HG03097 (cell line): ENCODE results near the gene APOL3.
"Not testable (repeated sequence)": the region's sequence is repeated elsewhere in the genome, so short reads cannot be mapped to it uniquely, and the experiment has no call there.

Experiments
- ATAC-seq: cut with Tn5 transposase; IDR thresholded peaks from one replicate; pipeline ENCODE4 v1.9.1; 2021; ENCODE audit not compliant: unreplicated experiment, low FRiP score

Gene APOL3

DNA sequence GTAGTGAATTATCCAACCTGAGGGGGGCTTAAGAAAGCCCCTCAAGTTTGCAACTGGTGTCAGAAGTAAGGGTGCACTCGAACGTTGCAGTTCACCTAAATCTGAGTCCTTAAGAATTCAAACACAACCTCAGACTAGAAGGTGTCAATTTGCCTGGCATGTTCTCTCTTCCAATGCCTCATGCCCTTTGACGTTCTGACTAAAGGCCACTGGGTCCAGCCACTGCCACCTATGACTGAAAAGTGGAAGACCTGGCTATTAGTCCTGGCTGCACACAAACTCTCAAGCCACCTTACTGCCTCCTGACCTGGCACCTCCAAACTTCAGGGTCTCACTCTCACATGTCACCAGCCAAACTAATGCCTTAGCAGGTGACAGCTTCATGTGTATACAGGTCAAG lies 33.0 kb upstream of the APOL3 start:
- ATAC-seq = no peak

DNA sequence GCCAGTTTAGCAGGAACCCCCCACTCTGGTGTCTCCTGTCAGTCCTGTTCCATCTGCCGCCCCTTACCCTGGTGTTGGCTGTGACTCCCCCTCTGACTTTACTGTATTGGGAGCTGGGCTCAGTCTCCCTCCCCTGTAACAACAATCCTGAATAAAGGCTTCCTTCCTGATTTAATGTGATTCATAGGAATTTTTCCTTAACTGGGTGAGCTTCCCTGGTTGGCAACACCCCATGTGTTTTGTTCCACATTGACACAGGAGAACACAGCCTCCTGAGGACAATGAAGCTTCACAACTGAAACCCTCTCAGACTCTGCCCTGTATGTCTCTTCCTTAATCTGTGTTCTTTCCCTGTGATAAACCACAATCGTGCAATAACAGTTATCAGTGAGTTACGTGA lies 32.6 kb upstream of the APOL3 start:
- no peak for ATAC-seq

DNA sequence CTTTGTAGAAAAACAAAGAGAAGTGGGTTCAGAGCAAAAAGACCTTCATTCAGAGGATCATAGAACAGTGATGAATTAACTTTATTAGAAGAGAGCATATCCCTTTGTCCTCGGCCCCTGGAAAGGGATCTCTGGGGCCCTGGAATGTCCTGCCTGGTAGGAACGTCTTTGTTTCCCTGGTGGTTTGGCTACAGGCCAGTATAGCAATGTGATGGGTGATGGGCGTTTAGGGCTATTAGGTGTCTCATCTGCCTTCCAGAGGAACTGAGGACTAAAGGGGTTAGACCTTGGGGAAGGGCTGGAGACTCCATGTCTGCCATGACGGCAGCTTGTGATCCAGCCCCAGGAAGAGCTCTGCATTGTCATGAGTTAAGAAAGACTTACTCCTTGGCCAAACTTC lies 32.0 kb upstream of the APOL3 start:
- ATAC-seq = no peak

DNA sequence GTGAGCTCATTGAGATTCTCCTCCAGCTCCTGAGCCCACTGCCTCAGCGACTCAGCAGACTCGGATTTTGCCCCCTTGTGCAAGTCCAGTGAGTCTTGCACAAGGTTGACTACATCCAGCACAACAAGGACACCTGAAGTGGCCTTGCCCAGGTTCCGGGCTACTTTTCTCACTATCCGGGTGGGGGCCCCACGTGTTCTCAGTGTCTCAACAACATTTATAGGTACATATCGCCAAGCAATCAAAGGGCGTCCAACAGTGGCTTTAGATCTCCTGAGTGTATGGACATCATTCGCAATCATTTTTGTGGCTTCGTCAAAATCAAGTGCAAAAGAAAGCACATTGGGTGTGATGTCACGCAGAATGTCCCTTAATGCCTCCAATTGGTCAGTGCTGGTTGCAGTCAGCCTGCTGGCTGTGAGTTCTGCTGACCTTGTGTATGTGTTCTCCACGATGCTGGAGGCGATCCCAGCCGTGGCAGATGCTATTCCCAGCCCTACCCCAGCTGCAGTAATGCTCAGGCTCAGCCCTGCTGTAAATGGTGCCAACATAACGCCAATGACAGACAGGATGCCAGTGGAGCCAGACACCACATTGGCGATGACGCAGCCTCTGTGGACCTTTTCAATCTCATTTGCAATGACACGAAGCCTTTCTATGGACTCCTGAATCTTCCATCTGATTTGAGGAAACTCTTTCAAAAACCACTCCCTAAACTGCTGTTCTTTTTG lies 30.7 kb upstream of the APOL3 start:
- no peak for ATAC-seq

DNA sequence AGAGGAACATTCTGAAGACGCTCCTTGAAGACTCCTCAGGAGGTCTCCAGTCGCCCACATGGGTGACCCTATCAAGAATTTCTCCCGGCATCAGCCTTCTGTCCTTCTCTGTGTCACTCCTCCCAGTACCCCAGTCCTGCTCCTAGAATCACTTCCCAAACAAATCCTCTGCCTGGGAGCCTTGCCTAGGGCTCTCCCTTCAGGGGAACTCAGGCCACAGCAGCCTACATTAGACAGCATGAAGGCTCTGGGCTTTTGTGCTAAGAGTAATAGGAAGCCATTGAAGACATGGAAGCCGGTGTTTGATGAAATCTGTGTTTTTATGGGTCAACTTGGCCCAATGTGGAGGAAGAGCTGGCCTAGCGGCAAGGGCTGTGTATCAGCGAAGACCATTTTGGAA lies 27.3 kb upstream of the APOL3 start:
- ATAC-seq = not testable (repeated sequence)

DNA sequence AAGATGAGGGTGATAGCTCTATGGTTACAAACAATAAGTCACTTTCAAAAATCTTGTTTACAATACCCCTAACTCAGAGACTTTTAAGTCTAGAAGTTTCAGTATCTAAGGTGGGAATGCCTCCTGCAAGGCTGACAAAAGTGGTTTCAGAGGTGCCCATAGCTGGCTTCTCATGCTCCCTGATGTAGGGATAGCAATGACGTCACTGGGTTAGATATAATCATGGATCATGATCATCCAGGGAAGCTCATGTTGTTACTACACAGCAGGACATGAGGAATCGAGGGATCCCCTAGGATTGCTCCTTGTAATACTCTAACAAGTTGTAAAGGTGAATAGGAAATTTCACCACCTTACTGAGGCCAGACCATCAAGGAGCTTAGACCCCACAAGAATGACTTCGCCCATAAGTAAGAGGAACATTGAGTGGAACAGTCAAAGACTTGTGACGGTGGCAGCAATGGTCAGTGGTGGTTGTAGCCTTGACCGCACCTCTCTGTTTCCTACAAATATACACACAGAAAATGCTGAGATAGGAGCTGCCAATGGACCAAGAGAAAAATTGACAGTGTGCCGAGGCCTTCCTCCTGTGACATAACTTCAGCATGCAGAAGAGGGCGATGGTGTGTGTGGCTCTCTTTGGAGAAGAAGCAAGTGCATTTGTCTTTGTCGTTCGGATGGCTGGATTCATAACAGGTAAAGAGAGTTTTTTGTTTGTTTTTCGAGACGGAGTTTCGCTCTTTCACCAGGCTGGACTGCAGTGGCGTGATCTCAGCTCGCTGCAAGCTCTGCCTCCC lies 25.5 kb upstream of the APOL3 start:
- ATAC-seq = no peak

DNA sequence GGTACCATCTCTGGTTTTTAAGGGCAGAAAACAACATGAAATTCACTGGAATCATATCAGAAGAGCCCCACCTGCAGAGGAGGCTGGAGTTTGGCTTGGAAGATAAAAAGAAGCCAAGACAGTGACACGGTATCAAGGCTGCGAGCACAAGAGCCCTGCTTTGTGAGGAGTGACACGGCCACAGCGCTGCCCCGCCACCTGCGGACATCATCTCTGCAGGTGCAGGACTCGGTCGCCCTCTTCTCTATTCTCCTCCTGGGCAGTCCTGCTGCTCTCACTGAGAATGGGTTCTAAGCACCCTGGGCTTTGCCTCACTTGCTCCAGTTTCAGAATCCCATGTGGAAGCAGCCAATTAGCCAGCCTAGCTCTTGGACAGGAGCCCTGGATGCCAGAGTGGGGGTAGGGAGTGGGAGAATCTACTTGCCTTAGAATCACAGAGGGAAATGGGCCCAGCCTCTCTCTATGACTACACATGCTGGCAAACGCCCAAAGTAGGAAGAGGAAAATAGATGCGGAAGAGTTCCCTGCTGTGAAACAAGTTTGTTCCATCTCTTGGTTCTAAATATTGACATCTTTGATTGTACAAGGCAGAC lies 24.0 kb upstream of the APOL3 start:
- ATAC-seq = no peak

DNA sequence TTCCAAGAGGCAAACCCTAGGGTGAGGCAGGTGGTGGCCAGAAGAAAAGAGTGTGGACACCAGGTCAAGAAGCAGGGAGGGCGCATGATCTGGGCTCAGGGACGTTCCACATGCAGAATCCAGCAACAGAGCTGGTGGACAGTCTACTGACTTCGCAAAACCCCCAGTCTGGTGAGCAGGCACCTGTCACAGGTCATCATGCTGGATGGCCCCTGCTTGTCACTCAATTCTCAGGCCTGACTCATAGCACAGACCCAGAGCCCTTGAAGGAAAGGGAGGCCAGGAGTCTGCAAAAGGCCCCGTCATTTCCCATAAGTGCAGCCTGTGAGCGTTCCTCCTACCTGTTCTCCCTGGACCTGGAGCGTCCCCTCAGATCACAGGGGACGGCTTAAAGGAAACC lies 22.9 kb upstream of the APOL3 start:
- ATAC-seq = no peak

DNA sequence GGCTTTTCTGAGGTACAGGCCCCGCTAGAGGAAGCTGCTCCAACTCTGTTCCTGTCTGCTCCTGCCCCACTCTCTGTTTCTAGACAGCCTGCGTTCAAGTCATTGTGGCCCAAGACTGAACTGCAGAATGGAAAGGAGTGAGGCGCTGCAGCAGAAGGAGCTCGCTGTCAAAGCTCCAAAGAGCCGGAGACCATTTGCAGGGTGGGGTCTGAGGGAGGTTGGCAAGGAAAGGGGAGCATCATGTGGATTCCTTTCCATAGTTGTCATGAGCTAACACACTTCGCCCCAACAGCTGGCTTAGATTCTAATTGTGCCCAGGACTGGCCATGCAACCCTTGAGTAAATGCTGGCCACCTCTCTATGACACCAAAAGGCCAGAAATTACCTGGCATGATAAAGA lies 22.3 kb upstream of the APOL3 start:
- no peak for ATAC-seq

DNA sequence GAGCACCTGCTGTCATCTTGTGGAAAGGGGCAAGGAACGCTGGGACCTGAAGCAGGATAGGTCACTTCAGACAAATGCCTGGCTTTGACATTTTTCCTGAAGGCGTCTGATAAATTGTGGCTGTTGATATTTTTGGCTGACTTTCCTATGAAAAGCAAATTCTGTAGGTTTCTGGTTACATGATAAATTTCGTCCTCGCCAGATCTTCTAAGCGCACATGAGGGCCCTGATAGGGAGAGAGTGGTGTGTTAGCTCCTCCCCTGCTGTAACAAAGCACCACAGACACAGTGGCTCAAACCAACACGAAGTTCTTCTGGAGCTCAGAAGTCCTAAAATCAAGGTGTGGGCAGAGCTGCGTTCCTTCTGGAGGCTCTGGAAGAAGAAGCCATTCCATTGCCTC lies 21.5 kb upstream of the APOL3 start:
- no peak for ATAC-seq

DNA sequence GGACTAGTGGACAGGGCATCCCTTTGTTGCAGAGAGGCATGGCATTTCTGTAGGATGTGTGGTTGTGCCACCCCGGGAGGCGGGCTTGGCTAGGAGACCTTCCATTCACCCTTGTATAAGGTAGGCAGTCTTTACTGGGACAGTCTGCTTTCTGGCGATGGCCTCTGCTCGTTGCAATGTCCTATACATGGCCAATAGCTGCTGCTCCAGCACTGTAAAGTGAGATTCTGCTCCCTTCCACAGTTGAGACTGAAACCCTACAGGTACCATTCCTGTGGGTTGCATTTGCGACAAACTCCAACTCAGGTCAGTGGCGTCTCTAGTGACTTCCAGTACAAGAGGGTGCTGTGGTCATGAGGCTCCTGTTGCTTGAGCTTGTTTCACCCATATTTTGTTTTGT lies 20.4 kb upstream of the APOL3 start:
- no peak for ATAC-seq

DNA sequence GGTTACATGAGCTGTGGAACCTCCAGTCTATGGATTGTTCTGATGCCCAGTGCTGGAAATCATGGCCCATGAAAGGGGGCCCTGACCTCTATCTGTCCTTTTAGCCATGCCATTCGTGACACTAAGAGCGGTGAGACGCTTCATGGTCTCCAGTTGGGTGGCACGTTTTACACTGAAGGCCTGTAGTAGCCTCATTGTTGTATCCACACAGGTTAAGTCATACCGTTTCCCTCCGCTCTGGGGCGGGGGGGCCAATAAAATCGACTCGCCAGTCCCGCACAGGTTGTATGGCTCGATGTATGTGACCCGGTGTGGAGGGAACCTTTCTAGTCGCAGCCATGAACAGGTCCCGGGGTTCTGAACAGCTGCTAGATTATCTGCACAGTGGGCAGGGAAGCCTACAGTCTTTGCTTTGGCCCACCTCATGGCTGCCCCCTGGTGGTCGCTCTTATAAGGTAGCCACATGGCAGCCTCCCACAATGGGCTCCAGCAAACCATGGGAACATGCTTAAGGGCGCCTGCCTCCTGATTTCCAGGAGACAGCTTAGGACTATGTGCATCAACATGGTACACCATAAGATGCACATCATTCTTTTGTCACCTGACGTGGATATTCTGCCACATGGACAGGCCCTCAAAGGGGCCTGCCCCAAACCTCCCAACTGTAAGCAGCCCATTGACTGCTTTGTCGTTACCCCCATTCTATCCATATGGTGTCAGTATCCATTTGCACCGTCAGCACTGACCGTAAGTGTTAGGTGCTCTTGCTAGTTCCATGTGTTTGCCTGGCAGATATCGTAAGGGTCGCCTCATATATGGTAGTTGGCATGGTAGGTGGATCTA lies 19.7 kb upstream of the APOL3 start:
- no peak for ATAC-seq

DNA sequence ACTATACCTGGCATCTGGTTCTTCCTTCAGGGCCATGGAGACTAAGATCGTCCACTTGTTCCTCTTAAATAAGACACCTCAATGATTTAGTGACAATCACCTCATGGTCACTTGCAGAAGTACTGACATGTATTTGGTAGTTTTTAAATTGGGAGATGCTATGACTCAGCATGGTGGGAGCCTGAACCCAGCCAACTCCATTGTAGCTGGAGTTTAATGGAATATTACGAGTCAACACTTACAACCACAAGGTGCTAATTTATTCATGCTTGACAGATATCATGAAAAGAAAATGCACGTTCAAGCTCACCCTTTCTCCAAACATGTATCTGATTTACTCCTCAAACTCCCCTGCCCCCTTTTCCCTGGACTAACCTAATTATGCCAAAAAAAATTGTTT lies 16.6 kb upstream of the APOL3 start:
- ATAC-seq = no peak

DNA sequence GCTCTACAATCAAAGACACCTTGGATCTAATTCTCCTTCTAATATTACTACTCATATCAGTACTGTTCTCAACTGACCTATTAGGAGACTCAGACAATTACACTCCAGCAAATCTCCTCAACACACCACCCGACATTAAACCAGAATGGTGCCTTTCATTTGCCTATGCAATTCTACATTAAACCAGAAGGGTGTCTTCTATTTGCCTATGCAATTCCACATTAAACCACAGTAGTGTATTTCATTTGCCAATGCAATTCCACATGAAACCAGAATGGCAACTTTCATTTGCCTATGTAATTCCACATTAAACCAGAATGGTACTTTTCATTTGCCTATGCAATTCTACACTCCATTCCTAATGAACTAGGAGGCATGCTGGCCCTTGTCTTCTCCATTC lies 15.3 kb upstream of the APOL3 start:
- ATAC-seq = no peak

DNA sequence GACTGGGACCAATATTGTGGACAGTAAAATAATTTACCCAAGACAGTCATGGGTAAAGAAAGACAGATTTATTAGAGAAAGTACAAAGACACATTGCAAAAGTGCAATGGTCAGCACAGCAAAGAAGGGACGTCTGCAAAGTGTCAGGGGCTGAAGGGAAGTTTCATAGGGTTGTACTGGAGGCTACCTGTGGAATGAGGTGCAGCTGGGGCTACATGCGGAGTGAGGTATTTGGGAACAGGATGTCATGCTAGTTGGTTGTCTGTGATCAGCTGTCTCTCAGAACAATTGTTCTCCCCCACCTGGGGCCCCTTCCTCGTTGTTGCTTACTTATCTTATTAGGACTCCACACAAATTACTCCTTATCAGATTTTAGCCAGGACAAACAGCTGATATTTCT lies 11.4 kb upstream of the APOL3 start:
- ATAC-seq = no peak

DNA sequence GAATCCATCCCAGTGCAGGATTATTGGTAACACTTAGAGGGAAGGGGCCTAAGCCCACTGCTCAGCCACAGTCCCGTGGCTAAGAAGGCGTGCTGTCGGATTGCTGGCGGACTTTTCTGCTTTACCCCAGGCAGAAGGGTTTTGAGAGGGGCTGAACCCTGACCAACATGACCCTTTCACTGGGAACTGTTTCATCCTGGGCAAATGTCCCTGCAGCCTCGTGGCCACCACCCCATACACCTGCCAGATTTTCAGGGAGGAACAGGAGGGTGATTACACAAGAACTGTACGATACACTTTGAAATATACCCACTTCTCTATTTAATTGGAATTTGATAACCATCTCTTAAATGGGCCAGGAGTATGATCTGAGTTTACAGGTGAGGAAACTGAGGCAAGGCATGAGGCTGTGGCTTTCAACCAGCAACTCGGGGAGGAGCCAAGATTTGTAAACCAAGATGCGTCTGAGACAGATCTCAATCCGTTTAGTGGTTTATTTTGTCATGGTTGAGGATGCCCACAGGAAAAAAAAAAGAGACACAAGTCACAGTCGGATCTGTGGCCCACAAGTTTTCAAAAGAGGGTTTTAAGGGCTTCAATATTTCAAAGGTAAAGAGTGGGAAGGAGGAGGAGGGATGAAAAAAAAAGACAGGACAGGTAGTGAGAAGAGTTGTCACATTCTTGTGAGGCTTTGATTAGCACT lies 6.1 kb upstream of the APOL3 start:
- ATAC-seq = no peak

DNA sequence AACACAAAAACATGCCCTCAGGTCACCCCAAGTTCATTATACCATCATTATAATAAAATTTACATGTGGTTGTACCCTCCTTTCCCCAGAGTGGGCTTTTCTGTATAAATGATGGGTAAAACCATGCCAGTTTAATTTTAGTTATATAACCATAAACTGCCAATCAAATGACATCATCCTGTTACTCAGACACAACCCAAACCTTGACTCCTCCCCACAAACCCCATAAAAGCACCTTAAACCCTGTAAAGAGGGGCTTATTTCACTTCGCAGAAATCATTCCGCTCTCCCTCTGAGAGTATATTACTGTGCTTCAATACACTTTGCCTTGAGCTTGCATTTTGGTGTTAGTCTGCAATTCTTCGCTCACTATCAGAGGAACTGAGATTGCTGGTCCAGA lies 5.5 kb upstream of the APOL3 start:
- no peak for ATAC-seq

DNA sequence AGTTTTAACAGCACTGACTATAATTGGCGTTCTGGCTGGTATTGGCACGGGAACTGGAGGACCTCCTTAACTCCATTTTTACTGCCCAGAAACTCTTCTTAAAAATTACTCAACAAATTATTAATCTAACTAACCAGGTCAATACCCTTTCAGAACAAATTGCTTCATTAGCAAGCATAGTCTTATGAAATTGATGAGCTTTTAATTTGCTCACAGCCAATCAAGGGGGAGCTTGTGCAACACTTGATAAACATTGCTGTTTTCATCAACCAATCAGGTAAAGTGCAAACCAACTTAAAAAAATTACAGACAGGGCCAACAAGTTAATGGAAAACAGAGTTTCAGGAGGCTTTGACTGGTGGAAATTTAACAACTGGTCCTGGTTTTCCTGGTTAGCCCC lies 4.6 kb upstream of the APOL3 start:
- no peak for ATAC-seq

DNA sequence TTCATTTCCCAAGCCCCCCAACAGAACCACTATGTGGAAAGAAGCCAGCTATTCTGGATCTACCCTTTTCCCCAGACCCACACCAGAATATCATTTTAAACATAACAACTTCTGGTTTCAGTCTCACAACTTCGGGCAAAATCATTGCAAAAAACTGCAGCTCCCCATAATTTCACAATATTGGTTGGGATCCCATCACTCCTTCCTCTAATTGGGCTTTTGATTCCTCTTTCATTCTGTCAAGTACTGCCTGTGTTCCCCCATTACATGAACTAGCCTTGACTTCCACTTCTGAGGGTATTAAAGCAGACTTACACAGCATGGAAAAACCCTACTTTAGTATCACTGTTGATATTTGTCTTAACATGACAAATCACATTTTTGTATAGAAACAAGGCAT lies 4.1 kb upstream of the APOL3 start:
- ATAC-seq = no peak

DNA sequence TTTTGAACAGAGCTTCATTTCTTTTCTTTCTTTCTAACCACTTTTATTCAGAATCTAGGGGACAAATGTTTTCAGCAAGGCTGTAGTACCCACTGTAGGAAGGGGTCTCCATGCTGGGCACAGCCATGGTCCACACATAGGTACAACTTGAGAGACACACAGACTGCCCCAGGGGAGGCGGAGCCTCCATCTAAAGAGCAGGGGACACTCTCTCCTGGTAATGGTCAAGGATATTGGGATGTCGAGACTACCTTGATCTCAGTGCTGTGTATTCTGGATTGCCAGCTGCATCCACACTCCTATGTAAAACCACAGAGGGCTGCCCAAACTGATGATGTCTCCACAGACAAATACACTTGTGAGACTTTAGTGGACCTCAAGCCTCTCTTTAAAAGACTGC lies 2.9 kb upstream of the APOL3 start:
- ATAC-seq = no peak
